Upper lobe of left lung (tissue), 4 donors: ENCODE measurements around the gene CHCHD6.

Source experiments
- CTCF ChIP-seq, 6 experiments: fragments of 450-650 bp in 4 of 6; fragments of 200-600 bp in 2 of 6; sonication (generic) in 2 of 6; IDR thresholded peaks; one replicate each; pipeline ENCODE4 v1.5.1; 2016 to 2019; ENCODE audit warnings: antibody characterized with exemption in 6 of 6
- POLR2A ChIP-seq, 4 donors: fragments of 450-650 bp; IDR thresholded peaks; one replicate each; pipeline ENCODE4 v1.5.1; 2016 to 2017; ENCODE audit warnings: antibody characterized with exemption in 4 of 4, mild to moderate bottlenecking in 2 of 4

GRCh38 chr3:126927401-126927750, 223.3 kb downstream of the CHCHD6 start:
- TF ChIP-seq CTCF (IDR thresholded peaks at IDR 0.05) (no peak), POLR2A (IDR thresholded peaks at IDR 0.05) (no peak)
